GM06990 (cell line): ENCODE results near the gene PLD4.
"Not testable (repeated sequence)": the region's sequence is repeated elsewhere in the genome, so short reads cannot be mapped to it uniquely, and the experiment has no call there.

Source experiments
- DNase-seq: peaks from one replicate; pipeline ENCODE4 v3.0.0-alpha.2; 2011; ENCODE audit not compliant: insufficient read length; ENCODE audit errors: extremely low read depth
- H3K27me3 ChIP-seq: replicated peaks from 2 replicates; pipeline ENCODE4 v1.6.0; 2011; ENCODE audit warnings: low read length; ENCODE audit not compliant: control insufficient read depth, insufficient read depth
- H3K36me3 ChIP-seq: 2 replicates; pipeline ENCODE4 v1.5.1; 2011; ENCODE audit warnings: low read length; ENCODE audit not compliant: control insufficient read depth, insufficient read depth
- H3K4me3 ChIP-seq: replicated peaks from 2 replicates; pipeline ENCODE4 v1.5.1; 2011; ENCODE audit warnings: low read depth, mild to moderate bottlenecking, control low read depth, low read length
- TF ChIP-seq, protein P1 (sequence below): IDR thresholded peaks from 2 replicates; pipeline ENCODE4 v1.5.1; 2011; ENCODE audit warnings: low read length, control low read depth, mild to moderate bottlenecking, inconsistent platforms; ENCODE audit not compliant: insufficient read depth, poor library complexity, severe bottlenecking

Gene PLD4

DNA sequence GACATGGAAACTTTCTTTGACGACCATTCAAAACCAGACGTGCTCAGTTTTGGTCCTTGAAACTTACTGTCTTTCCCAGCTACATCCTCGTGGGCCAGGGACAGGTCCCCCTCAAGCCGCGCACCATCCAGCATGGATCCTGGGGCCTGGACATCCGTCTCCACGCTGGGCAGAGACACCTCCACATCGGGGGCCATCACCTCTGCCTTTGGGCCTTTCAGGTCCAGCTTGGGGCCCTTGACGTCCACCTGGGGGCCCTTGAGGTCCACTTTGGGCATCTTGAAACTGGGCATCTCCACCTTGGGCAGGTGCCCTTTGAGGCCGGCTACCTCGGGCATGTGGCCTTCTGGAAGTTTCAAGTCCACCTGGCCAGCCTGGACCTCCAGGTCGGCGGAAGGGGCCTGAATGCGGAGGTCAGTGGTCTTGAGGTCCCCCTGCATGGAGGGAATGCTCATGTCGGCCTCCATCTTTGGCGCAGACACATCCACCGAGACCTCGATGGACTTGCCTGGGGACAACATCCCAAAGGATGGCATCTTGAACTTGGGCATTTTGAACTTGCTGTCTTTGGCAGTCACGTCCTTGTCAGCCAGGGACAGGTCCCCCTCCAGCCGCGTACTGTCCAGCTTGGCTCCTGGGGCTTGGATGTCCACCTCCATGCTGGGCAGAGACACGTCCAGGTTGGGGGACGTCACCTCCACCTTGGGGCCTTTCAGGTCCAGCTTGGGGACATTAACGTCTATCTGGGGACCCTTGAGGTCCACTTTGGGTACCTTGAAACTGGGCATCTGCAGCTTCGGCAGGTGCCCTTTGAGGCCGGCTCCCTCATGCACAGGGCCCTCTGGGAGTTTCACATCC lies 17.1 kb downstream of the PLD4 start:
- Histone ChIP-seq H3K4me3 (no peak overlapping the region), H3K27me3 (peaks cover 3% of the 10 kb centered on the region), H3K36me3 (no peaks in the 10 kb centered on the region)
- no peak for DNase-seq
- TF ChIP-seq, protein P1, sequence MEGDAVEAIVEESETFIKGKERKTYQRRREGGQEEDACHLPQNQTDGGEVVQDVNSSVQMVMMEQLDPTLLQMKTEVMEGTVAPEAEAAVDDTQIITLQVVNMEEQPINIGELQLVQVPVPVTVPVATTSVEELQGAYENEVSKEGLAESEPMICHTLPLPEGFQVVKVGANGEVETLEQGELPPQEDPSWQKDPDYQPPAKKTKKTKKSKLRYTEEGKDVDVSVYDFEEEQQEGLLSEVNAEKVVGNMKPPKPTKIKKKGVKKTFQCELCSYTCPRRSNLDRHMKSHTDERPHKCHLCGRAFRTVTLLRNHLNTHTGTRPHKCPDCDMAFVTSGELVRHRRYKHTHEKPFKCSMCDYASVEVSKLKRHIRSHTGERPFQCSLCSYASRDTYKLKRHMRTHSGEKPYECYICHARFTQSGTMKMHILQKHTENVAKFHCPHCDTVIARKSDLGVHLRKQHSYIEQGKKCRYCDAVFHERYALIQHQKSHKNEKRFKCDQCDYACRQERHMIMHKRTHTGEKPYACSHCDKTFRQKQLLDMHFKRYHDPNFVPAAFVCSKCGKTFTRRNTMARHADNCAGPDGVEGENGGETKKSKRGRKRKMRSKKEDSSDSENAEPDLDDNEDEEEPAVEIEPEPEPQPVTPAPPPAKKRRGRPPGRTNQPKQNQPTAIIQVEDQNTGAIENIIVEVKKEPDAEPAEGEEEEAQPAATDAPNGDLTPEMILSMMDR: no peak

- TF ChIP-seq, protein P1: no peak
- Histone ChIP-seq H3K4me3 (no peak overlapping the region), H3K36me3 (no peaks in the 10 kb centered on the region), H3K27me3 (peaks cover 1% of the 10 kb centered on the region)
- DNase-seq: no peak
Observed at GRCh38 chr14:104942586-104942985, 17.9 kb downstream of the PLD4 start.

DNA sequence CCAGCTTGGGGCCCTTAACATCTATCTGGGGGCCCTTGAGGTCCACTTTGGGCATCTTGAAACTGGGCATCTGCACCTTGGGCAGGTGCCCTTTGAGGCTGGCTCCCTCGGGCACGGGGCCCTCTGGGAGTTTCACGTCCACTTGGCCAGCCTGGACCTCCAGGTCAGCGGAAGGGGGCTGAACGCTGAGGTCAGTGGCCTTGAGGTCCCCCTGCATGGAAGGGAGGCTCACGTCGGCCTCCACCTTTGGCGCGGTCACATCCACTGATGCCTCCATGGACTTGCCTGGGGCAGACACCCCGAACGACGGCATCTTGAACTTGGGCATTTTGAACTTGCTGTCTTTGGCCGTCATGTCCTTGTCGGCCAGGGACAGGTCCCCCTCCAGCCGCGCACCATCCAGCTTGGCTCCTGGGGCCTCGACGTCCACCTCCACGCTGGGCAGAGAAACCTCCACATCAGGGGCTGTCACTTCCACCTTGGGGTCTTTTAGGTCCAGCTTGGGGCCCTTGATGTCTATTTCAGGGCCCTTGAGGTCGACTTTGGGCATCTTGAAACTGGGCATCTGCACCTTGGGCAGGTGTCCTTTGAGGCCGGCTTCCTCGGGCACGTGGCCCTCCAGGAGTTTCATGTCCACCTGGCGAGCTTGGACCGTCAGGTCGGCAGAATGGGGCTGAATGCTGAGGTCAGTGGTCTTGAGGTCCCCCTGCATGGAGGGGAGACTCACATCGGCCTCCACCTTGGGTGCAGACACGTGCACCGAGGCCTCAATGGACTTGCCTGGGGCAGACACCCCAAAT lies 18.7 kb downstream of the PLD4 start:
- not testable (repeated sequence) for H3K27me3 ChIP-seq, H3K36me3 ChIP-seq, H3K4me3 ChIP-seq, DNase-seq

GRCh38 chr14:104944016-104944308 lies 19.3 kb downstream of the PLD4 start:
- not testable (repeated sequence) for H3K27me3 ChIP-seq, H3K4me3 ChIP-seq, DNase-seq, H3K36me3 ChIP-seq

DNA sequence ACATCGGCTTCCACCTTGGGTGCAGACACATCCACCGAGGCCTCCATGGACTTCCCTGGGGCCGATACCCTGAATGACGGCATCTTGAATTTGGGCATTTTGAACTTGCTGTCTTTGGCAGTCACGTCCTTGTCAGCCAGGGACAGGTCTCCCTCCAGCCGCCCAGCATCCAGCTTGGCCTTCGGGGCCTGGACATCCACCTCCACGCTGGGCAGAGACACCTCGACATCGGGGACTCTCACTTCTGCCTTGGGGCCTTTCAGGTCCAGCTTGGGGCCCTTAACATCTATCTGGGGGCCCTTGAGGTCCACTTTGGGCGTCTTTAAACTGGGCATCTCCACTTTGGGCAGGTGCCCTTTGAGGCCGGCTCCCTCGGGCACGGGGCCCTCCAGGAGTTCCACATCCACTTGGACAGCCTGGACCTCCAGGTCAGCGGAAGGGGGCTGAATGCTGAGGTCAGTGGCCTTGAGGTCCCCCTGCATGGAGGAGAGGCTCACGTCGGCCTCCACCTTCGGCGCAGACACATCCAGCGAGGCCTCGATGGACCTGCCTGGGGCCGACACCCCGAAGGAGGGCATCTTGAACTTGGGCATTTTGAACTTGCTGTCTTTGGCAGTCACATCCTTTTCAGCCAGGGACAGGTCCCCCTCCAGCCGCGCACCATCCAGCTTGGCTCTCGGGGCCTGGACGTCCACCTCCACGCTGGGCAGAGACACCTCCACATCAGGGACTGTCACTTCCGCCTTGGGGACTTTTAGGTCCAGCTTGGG lies 19.9 kb downstream of the PLD4 start:
- not testable (repeated sequence) for H3K36me3 ChIP-seq, DNase-seq, H3K27me3 ChIP-seq, H3K4me3 ChIP-seq

- not testable (repeated sequence) for DNase-seq, H3K4me3 ChIP-seq, H3K27me3 ChIP-seq, H3K36me3 ChIP-seq
Observed at GRCh38 chr14:104945266-104945665, 20.6 kb downstream of the PLD4 start.

DNA sequence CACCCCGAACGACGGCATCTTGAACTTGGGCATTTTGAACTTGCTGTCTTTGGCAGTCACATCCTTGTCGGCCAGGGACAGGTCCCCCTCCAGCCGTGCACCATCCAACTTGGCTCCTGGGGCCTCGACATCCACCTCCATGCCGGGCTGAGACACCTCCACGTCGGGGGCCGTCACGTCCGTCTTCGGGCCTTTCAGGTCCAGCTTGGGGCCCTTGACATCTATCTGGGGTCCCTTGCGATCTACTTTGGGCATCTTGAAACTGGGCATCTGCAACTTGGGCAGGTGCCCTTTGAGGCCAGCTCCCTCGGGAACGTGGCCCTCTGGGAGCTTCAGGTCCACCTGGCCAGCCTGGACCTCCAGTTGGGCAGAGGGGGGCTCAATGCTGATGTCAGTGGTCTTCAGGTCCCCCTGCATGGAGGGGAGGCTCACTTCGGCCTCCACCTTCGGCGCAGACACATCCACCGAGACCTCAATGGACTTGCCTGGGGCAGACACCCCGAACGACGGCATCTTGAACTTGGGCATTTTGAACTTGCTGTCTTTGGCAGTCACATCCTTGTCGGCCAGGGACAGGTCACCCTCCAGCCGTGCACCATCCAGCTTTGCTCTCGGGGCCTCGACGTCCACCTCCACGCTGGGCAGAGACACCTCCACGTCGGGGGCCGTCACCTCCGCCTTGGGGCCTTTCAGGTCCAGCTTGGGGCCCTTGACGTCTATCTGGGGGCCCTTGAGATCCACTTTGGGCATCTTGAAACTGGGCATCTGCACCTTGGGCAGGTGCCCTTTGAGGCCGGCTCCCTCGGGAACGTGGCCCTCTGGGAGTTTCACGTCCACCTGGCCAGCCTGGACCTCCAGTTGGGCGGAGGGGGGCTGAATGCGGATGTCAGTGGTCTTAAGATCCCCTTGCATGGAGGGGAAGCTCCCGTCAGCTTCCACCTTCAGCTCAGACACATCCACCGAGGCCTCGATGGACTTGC lies 21.6 kb downstream of the PLD4 start:
- H3K27me3 ChIP-seq, DNase-seq, H3K4me3 ChIP-seq, H3K36me3 ChIP-seq: not testable (repeated sequence)

DNA sequence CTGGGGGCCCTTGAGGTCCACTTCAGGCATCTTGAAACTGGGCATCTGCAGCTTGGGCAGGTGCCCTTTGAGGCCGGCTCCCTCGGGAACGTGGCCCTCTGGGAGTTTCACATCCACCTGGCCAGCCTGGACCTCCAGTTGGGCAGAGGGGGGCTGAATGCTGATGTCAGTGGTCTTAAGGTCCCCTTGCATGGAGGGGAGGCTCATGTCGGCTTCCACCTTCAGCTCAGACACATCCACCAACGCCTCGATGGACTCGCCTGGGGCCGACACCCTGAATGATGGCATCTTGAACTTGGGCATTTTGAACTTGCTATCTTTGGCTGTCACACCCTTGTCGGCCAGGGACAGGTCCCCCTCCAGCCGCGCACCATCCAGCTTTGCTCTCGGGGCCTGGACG lies 22.5 kb downstream of the PLD4 start:
- H3K36me3 ChIP-seq, H3K27me3 ChIP-seq, DNase-seq, H3K4me3 ChIP-seq: not testable (repeated sequence)

- H3K36me3 ChIP-seq, DNase-seq, H3K27me3 ChIP-seq, H3K4me3 ChIP-seq: not testable (repeated sequence)
Observed at GRCh38 chr14:104947881-104948735, 23.4 kb downstream of the PLD4 start.
